Motor neuron (in vitro differentiated cells): Measurements from ENCODE around the gene XPC. TPM values are rescaled to one million over a fixed set of nuclear protein-coding genes. Genes with fewer than 3 reads are reported as not detected.

ENCODE experiments used
- ATAC-seq, 8 experiments: fragments of 200-7000 bp; cut with Tn5 transposase; replicated peaks in 6 of 8; 2 replicates each; pipeline ENCODE4 v1.8.0; 2021; ENCODE audit warnings: mild to moderate bottlenecking in 8 of 8, moderate library complexity in 8 of 8
- H3K27ac ChIP-seq, 2 donors: fragments of 250-450 bp; sonication (Bioruptor Pico); 2 replicates each; pipeline ENCODE4 v1.9.0; 2021; ENCODE audit warnings: antibody characterized with exemption in 2 of 2, mild to moderate bottlenecking in 2 of 2, moderate library complexity in 1 of 2
- H3K4me1 ChIP-seq, 2 donors: fragments of 250-450 bp; sonication (Bioruptor Pico); replicated peaks in 1 of 2; 2 replicates each; pipeline ENCODE4 v1.6.1; 2021; ENCODE audit warnings: antibody characterized with exemption in 2 of 2, mild to moderate bottlenecking in 2 of 2, moderate library complexity in 1 of 2
- H3K4me3 ChIP-seq, 5 donors: fragments of 250-450 bp; sonication (Bioruptor Pico); 2 replicates each; pipeline ENCODE4 v1.9.0; 2021; ENCODE audit warnings: antibody characterized with exemption in 5 of 5, mild to moderate bottlenecking in 5 of 5, moderate library complexity in 4 of 5
- WGBS, 10 experiments: fragments of 450-650 bp; shearing (Covaris generic); methylation state at CpG; one replicate each; pipeline ENCODE4 v1.0.0; 2022; 5-methylcytosine and 5-hydroxymethylcytosine counted together
- in situ Hi-C, 9 experiments: fragments of 400-800 bp; cut with MboI; loops; one replicate each; pipeline ENCODE4 v1.15.0; 2021; ENCODE audit warnings: low sequenced_read_pairs in 9 of 9, low pct_unique_long_range_greater_than_20kb in 2 of 9; ENCODE audit not compliant: unreplicated experiment in 9 of 9
- total RNA-seq, 8 experiments: library from RNA; unstranded; fragments of 300-600 nt; gene quantifications; 2 replicates each; pipeline versions ENCODE4 v1.2.3 to v1.2.4, GENCODE V29; 2022

The XPC gene
- total RNA-seq, 8 experiments from 2014 or later = 22.3 to 94.0 (median 36.3) TPM

DNA sequence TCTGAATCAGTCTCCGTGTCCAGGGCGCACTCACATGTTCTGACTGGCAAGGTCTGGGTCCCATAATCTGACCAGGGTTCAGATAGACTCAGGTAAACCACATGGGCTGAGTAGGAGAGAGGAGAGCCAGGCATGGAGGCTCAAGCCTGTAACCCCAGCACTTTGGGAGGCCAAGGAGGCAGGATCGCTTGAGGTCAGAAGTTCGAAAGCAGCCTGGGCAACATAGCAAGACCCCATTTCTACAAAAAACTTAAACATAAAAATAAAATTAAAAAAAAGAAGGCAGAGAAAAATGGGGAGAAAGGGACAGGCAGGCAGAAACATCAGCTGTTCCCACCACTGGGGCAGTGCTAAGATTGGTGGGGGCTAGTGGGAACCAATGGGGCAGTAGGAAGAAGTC lies 48.2 kb downstream of the XPC start:
- no peak overlapping the region for H3K27ac ChIP-seq
- 91 to 100% (median 100%) methylated on average over 1 to 4 of the region's 4 CpGs for WGBS, 10 experiments
- peaks cover 4 to 9% of the 10 kb centered on the region in 2 donors for H3K4me1 ChIP-seq
- no peak overlapping the region for H3K4me3 ChIP-seq
- ATAC-seq = no peak
- in situ Hi-C loops = no loop called here

- ATAC-seq = no peak
- in situ Hi-C loops = no loop called here
- 88 to 100% (median 98%) methylated on average over 2 to 6 of the region's 6 CpGs; no CpG with 5 or more reads in 1 of the 10 experiments for WGBS, 10 experiments
Observed at GRCh38 chr3:14129296-14129695, 49.1 kb downstream of the XPC start.

GRCh38 chr3:14128724-14129123 lies 49.7 kb downstream of the XPC start:
- no peak overlapping the region for H3K27ac ChIP-seq
- peaks cover 6 to 12% of the 10 kb centered on the region in 2 donors for H3K4me1 ChIP-seq
- in situ Hi-C loops = no loop called here
- no peak overlapping the region for H3K4me3 ChIP-seq
- WGBS, 10 experiments = 78 to 100% (median 95%) methylated on average over 1 to 5 of the region's 5 CpGs
- no peak for ATAC-seq

More at GRCh38 chr3:14129296-14129695, 49.1 kb downstream of the XPC start:
- peaks cover 4 to 9% of the 10 kb centered on the region in 2 donors for H3K4me1 ChIP-seq
- H3K27ac ChIP-seq = no peak overlapping the region
- no peak overlapping the region for H3K4me3 ChIP-seq

DNA sequence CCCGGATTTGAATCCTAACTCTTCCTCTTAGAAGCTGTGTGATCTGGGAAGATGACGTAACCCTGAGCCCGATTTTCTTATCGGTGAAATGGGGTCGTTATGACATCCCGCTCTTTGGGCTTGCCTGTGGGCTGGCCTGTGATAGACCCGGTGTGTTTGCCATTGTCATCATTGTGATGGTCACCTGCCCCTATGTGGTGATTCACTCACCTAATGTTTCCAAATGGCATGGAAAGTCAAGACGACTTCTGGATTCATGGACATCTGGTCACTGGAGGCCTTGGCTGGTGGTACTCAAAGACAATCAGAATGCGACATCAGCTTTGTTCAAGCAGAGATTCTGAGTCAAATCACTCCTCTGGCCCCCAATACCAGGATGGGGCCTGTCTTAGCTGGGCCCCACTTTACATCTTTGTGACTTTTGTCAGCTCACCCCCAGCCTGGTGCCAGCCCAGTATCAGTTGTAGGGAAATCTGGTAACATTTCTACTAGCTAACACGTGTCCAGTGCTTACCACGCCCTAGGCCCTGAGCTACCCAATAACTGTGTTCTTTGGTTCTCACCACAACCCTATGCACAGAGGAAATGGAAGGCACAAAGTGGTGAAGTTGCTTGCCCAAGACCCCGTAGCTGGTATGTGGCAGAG lies 50.8 kb downstream of the XPC start:
- H3K27ac ChIP-seq = no peak overlapping the region
- no peak for ATAC-seq
- WGBS, 10 experiments = 71 to 100% (median 94%) methylated on average over 1 to 9 of the region's 12 CpGs; no CpG with 5 or more reads in 3 of the 10 experiments
- H3K4me1 ChIP-seq = peaks cover 12 to 16% of the 10 kb centered on the region in 2 donors
- in situ Hi-C loops = no loop called here
- H3K4me3 ChIP-seq = no peak overlapping the region

- Histone ChIP-seq H3K4me1 (peaks cover 12 to 16% of the 10 kb centered on the region in 2 donors), H3K4me3 (no peak overlapping the region), H3K27ac (no peak overlapping the region)
- in situ Hi-C loops = no loop called here
- WGBS, 10 experiments = 50 to 100% (median 100%) methylated on average over 1 to 2 of the region's 5 CpGs; no CpG with 5 or more reads in 2 of the 10 experiments
- no peak for ATAC-seq
Observed at GRCh38 chr3:14126887-14127505, 51.4 kb downstream of the XPC start.

DNA sequence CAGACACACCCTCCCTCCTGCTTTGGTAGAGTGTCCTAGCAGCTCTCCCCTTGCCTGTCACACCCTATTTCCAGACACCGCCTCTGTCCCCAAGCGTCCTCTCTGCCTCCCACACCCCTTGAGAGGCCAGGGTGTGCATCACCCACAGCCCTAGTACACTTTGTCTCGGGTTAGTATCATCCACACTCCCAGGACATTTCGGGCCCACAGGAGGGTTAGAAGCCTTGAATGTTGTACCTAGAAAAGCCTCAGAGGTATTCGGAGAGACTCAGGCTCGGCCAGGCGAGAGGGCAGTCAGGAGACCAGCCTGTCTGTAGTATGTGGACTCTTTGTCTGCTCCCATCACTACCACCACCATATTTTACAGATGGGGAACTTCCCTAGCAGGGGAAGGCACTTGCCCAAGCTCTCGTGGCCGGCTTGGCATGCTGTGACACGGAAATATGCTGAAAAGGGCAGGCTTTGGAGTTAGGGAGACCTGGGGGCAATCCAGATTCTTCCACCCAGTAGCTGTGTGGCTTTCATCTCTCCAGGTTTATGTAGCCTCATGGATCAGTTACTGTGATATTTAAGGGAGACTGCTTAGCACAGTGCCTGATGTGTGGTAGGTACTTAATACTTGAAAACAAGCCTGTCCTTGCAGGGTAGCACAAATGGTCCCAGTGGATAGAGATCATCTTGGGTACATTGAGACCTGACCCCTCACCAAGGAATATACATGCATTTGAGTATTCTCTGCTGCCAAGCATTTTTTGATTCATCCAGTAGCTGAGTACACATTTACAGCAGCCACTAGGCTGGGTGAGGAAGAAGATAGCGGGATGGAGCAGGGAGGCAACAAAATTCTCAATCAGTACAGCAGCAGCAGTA lies 52.1 kb downstream of the XPC start:
- peak overlapping the region; percentile 53 to 89 (median 65) for H3K4me3 ChIP-seq
- 0 to 100% (median 47%) methylated on average over 1 to 9 of the region's 11 CpGs; no CpG with 5 or more reads in 2 of the 10 experiments for WGBS, 10 experiments
- H3K27ac ChIP-seq = peak overlapping the region; percentile 11 to 82
- in situ Hi-C loops = no loop called here
- H3K4me1 ChIP-seq = peaks cover 12 to 16% of the 10 kb centered on the region in 2 donors
- ATAC-seq = no peak

DNA sequence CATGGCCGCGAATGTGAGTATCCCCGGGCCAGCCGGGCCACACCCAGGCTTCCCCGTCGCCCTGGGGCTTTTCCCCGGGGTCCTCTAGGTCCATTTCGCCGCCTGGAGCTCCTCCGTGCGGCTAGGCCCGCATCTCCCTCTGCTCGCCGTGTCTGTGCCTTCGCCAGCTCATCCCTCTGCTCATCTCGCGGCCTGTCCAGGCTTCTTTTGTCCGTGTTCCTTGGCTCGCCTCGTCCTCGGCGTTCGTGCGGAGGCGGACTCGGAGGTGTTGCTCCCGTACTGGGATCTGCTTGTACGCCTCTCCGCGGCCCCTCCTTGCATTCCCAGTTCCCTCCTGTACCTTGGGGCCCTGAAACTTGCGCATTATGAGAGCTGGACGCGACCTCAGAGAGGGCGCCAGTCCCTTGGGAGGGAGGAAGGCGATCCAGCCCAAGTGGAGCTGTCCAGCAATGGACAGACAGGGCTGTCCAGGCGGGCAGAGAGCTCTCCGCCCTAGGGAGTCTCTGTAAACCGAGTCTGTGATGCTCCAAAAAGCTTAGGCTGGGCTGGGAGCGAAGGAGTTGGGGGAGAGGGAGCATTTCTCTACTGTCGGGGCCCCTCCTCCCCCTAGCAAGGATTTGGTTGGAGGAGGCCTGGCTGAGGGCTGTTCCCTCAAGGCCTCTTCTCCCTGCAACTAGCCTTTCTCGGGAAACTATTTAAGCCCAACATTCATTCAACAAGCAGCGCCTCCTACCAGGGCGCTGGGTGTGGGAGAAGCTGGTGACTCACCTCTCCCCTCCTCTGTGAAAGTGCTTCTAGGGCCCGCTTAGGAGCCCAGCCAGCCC lies 53.0 kb downstream of the XPC start:
- in situ Hi-C loops = no loop called here
- 0 to 20% (median 0%) methylated on average over 1 to 11 of the region's 44 CpGs; no CpG with 5 or more reads in 2 of the 10 experiments for WGBS, 10 experiments
- Histone ChIP-seq H3K4me1 (peaks cover 12 to 16% of the 10 kb centered on the region in 2 donors), H3K27ac (peak overlapping the region; percentile 69 to 82), H3K4me3 (peak overlapping the region; percentile 53 to 89 (median 65))
- ATAC-seq = peak; percentile 52 to 65 (median 58)

DNA sequence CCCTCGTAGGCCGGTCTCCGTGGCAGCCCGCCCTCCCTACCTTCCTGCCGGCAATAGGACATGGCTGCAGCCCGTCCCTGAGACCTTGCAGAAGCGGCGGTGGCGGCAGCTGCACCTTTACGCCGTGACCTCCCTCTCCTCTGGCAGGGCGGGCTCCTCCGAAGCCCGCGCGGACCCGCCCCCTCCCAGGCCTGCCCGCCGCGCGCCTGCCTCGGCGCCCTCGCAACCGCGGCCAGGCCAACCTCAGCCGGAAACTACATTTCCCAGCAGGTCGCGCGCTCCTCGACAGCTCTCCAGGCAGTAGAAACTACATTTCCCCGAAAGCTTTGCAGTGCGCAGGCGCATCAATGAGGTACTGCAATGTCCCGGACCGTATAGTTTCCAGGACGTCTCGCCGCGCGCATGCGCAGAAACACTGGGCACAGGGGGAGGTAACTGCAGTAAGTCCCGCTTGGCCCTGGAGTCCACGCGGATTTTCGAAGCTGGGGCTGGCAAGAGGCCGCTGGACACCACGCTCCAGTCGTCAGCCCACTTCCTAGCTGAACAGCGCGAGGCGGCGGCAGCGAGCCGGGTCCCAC lies 53.7 kb downstream of the XPC start, which contains the start of the genes CHCHD4 and TMEM43:
Gene CHCHD4, minus strand, starts transcription at position 256 of the 578 bp plus-strand sequence. Its CDS starts 194 bp downstream, at position 62.
Gene TMEM43, plus strand, starts transcription at position 438 of the 578 bp plus-strand sequence. CDS start 142 bp downstream, outside the sequence.
- Histone ChIP-seq H3K4me3 (peak within 1 kb of the TSS; percentile 53 to 89 (median 65)), H3K27ac (peak within 1 kb of the TSS; percentile 69 to 82), H3K4me1 (peaks cover 12 to 16% of the 10 kb centered on the region in 2 donors)
- in situ Hi-C loops = loop anchor here in 1 of 9 experiments (25.0 kb wide), 1 partner anchor 187 kb away; no protein-coding TSS in a partner anchor
- WGBS, 10 experiments = 0 to 1% methylated on average over 10 to 19 of the region's 55 CpGs; no CpG with 5 or more reads in 8 of the 10 experiments
- peak; percentile 65 to 91 (median 88) for ATAC-seq

GRCh38 chr3:14124223-14124614 lies 54.2 kb downstream of the XPC start:
- Histone ChIP-seq H3K27ac (peak overlapping the region; percentile 8 to 36), H3K4me1 (peaks cover 12 to 16% of the 10 kb centered on the region in 2 donors), H3K4me3 (peak overlapping the region; percentile 53 to 89 (median 65))
- ATAC-seq = peak in 7 of 8 experiments; percentile 1 to 17 (median 8)
- 0 to 4% (median 3%) methylated on average over 1 to 13 of the region's 37 CpGs; no CpG with 5 or more reads in 7 of the 10 experiments for WGBS, 10 experiments
- in situ Hi-C loops = loop anchor here in 1 of 9 experiments (25.0 kb wide), 1 partner anchor 187 kb away; no protein-coding TSS in a partner anchor

DNA sequence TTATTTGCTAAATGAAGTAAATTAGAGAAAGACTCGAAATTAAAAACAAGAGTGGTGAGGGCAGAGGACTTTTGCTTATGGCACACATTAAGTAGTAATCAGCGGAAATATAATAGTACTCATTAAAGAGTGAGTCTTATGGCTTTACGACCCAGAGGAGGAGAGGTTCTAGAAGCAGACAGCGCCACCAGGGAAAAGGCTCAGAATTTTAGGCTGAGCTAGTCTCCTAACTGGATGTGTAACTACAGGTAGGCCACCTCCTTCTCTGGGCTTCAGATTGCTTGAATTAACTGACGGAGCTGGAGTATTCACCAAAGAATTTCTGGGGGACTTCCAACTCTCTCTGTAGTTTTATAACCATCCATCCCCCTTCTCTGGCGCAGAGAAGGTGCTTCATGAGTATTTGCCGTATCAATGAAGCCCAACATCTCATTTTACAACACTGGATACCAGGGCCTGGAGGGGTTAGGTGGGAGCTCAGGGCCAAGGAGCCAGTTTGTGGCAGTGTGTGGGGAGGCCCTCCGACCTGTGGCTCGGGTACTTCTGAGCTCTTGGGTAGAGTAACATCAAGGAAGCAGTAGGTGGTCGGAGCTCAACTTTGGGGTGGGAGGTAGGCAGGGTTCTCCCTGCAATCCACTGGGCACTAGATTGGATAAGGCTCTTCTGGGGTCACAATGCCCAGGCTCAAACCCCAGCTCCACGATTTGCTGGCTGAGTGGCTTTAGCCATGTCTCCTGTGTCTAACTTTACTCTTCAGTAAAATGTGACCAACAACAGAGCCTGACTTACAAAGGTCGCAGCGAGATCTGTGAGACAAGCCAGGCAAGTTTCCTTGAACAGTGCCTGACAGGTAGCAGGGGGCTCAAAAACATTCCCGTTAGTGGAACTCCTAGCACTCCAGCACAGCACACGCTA lies 54.8 kb downstream of the XPC start:
- Histone ChIP-seq H3K4me3 (peak overlapping the region; percentile 53 to 89 (median 65)), H3K27ac (no peak overlapping the region), H3K4me1 (peaks cover 12 to 16% of the 10 kb centered on the region in 2 donors)
- WGBS, 10 experiments = 41 to 90% (median 63%) methylated on average over 3 to 13 of the region's 15 CpGs; no CpG with 5 or more reads in 1 of the 10 experiments
- ATAC-seq = no peak
- in situ Hi-C loops = loop anchor here in 1 of 9 experiments (25.0 kb wide), 1 partner anchor 186 kb away; no protein-coding TSS in a partner anchor

- no peak overlapping the region for H3K27ac ChIP-seq
- no peak for ATAC-seq
- H3K4me3 ChIP-seq = no peak overlapping the region
- 67 to 100% (median 83%) methylated on average over 1 to 3 of the region's 3 CpGs; no CpG with 5 or more reads in 2 of the 10 experiments for WGBS, 10 experiments
- in situ Hi-C loops = loop anchor here in 1 of 9 experiments (25.0 kb wide), 1 partner anchor 185 kb away; no protein-coding TSS in a partner anchor
- peaks cover 12 to 16% of the 10 kb centered on the region in 2 donors for H3K4me1 ChIP-seq
Observed at GRCh38 chr3:14122301-14122700, 56.1 kb downstream of the XPC start.
